Fibroblast of villous mesenchyme (primary cell): Measurements from ENCODE around the gene KDM4C. TPM values are rescaled to one million over a fixed set of nuclear protein-coding genes. Genes with fewer than 3 reads are reported as not detected.

Experiments used
- DNase-seq: peaks from one replicate; pipeline ENCODE4 v3.0.0-alpha.2; 2010; ENCODE audit warnings: low read depth
- H3K4me3 ChIP-seq: 2 replicates; pipeline ENCODE4 v1.5.1; 2011; ENCODE audit warnings: low read depth, mild to moderate bottlenecking, low read length
- CTCF ChIP-seq: IDR thresholded peaks from 2 replicates; pipeline ENCODE4 v1.5.1; 2012; ENCODE audit warnings: low read depth, mild to moderate bottlenecking, low read length; ENCODE audit not compliant: insufficient read depth
- total RNA-seq: library from RNA; depleted of rRNA; stranded (reverse); fragments of >200 nt; gene quantifications from 2 replicates; pipeline ENCODE4 v1.2.3, GENCODE V29; 2012

Gene KDM4C
- total RNA-seq, 1 donor, result 31.1 TPM

- DNase-seq, result peak; percentile 83
- H3K4me3 ChIP-seq, result peak overlapping the region; percentile 97
- no peak for TF ChIP-seq CTCF
These were observed 679 bp upstream of the KDM4C start for GRCh38 chr9:6757132-6757455.

- TF ChIP-seq CTCF, result no peak
- H3K4me3 ChIP-seq, result peak overlapping the region; percentile 97
- DNase-seq, result no peak
These were observed 400 bp downstream of the KDM4C start for GRCh38 chr9:6758248-6758497.

- no peak for DNase-seq
- peak overlapping the region; percentile 97 for H3K4me3 ChIP-seq
- no peak for TF ChIP-seq CTCF
These were observed 868 bp downstream of the KDM4C start for GRCh38 chr9:6758498-6759184.

- peak overlapping the region; percentile 97 for H3K4me3 ChIP-seq
- TF ChIP-seq CTCF, result no peak
- DNase-seq, result peak; percentile 89
These were observed 1.6 kb downstream of the KDM4C start for GRCh38 chr9:6759185-6759977.

GRCh38 chr9:6761306-6761705, 3.5 kb downstream of the KDM4C start:
- no peak for TF ChIP-seq CTCF
- DNase-seq, result no peak
- no peak overlapping the region for H3K4me3 ChIP-seq

- H3K4me3 ChIP-seq, result no peak overlapping the region
- DNase-seq, result no peak
- no peak for TF ChIP-seq CTCF
These were observed 5.5 kb downstream of the KDM4C start for GRCh38 chr9:6763244-6763643.
